ENCODE results near the gene SLC13A2.

SLC13A2 gene

GRCh38 chr17:28493460-28493859 is 20.0 kb downstream of the SLC13A2 start:
- peak; percentile 31 for DNase-seq (ENCODE audit: low spot score)

GRCh38 chr17:28494445-28495188 is 21.2 kb downstream of the SLC13A2 start:
- peak; percentile 65 for DNase-seq (ENCODE audit: low spot score)

- no peak for DNase-seq (ENCODE audit: low spot score)
Measured at GRCh38 chr17:28495635-28496034, 22.2 kb downstream of the SLC13A2 start.

- no peak for DNase-seq (ENCODE audit: low spot score)
Measured at GRCh38 chr17:28497931-28498330, 24.5 kb downstream of the SLC13A2 start.

- DNase-seq (ENCODE audit: low spot score), result no peak
Measured at GRCh38 chr17:28498652-28499363, 25.4 kb downstream of the SLC13A2 start.

GRCh38 chr17:28499364-28499664 is 25.9 kb downstream of the SLC13A2 start:
- DNase-seq (ENCODE audit: low spot score), result no peak

- no peak for DNase-seq (ENCODE audit: low spot score)
Measured at GRCh38 chr17:28499684-28500357, 26.4 kb downstream of the SLC13A2 start.

GRCh38 chr17:28500712-28501379 is 27.4 kb downstream of the SLC13A2 start:
- peak; percentile 29 for DNase-seq (ENCODE audit: low spot score)

GRCh38 chr17:28501421-28502284 is 28.2 kb downstream of the SLC13A2 start:
- DNase-seq (ENCODE audit: low spot score), result no peak

- DNase-seq (ENCODE audit: low spot score), result no peak
Measured at GRCh38 chr17:28503420-28503819, 30.0 kb downstream of the SLC13A2 start.

GRCh38 chr17:28505986-28506665 is 32.7 kb downstream of the SLC13A2 start, which contains the start of gene FOXN1:
TSS of gene FOXN1 (plus strand) at chr17:28506348. CDS start at chr17:28523970, 17,622 bp downstream.
- no peak for DNase-seq (ENCODE audit: low spot score)

- no peak for DNase-seq (ENCODE audit: low spot score)
Measured at GRCh38 chr17:28506763-28507487, 33.5 kb downstream of the SLC13A2 start.

GRCh38 chr17:28507567-28508203 is 34.2 kb downstream of the SLC13A2 start:
- no peak for DNase-seq (ENCODE audit: low spot score)

- DNase-seq (ENCODE audit: low spot score), result no peak
Measured at GRCh38 chr17:28508211-28508724, 34.8 kb downstream of the SLC13A2 start.

GRCh38 chr17:28509789-28510188 is 36.3 kb downstream of the SLC13A2 start:
- DNase-seq (ENCODE audit: low spot score), result peak; percentile 35

- no peak for DNase-seq (ENCODE audit: low spot score)
Measured at GRCh38 chr17:28511858-28512461, 38.5 kb downstream of the SLC13A2 start.

GRCh38 chr17:28513476-28513875 is 40.0 kb downstream of the SLC13A2 start:
- no peak for DNase-seq (ENCODE audit: low spot score)

- no peak for DNase-seq (ENCODE audit: low spot score)
Measured at GRCh38 chr17:28514561-28515002, 41.1 kb downstream of the SLC13A2 start.

GRCh38 chr17:28515518-28515917 is 42.1 kb downstream of the SLC13A2 start:
- DNase-seq (ENCODE audit: low spot score), result no peak
